Suprapubic skin (tissue), 4 donors: ENCODE measurements around the gene ATP6AP1.

ENCODE experiments used
- CTCF ChIP-seq, 2 donors: fragments of 200-600 bp in 1 of 2; fragments of 450-650 bp in 1 of 2; sonication (generic) in 1 of 2; IDR thresholded peaks; one replicate each; pipeline ENCODE4 v1.5.1; 2016 to 2019; ENCODE audit warnings: antibody characterized with exemption in 2 of 2, mild to moderate bottlenecking in 1 of 2, moderate library complexity in 1 of 2
- EP300 ChIP-seq: sonication (generic); formaldehyde crosslinking; IDR thresholded peaks from one replicate; pipeline ENCODE4 v1.6.1; 2017; ENCODE audit warnings: antibody characterized with exemption
- POLR2A ChIP-seq, 2 donors: fragments of 450-650 bp; IDR thresholded peaks; one replicate each; pipeline ENCODE4 v1.6.1; 2017; ENCODE audit warnings: antibody characterized with exemption in 2 of 2, mild to moderate bottlenecking in 2 of 2, moderate library complexity in 2 of 2
- POLR2AphosphoS5 ChIP-seq, 3 donors: sonication (generic); formaldehyde crosslinking; IDR thresholded peaks; one replicate each; pipeline ENCODE4 v1.6.1; 2017; ENCODE audit warnings: antibody characterized with exemption in 3 of 3

GRCh38 chrX:154441564-154441963, 13.1 kb downstream of the ATP6AP1 start:
- no peak for TF ChIP-seq CTCF (IDR thresholded peaks at IDR 0.05)
- no peak for TF ChIP-seq POLR2AphosphoS5 (IDR thresholded peaks at IDR 0.05)
- TF ChIP-seq POLR2A (IDR thresholded peaks at IDR 0.05) = no peak
- no peak for TF ChIP-seq EP300
